Activated CD4-positive, CD25-positive, alpha-beta regulatory T cell (primary cell): Measurements from ENCODE around the gene DNM3.
"Not testable (repeated sequence)": the region's sequence is repeated elsewhere in the genome, so short reads cannot be mapped to it uniquely, and the experiment has no call there.

Source experiments
- DNase-seq, 4 experiments: peaks; one replicate each; lab custom pipeline; 2025; lab: John Stamatoyannopoulos, UW

DNM3 gene

DNA sequence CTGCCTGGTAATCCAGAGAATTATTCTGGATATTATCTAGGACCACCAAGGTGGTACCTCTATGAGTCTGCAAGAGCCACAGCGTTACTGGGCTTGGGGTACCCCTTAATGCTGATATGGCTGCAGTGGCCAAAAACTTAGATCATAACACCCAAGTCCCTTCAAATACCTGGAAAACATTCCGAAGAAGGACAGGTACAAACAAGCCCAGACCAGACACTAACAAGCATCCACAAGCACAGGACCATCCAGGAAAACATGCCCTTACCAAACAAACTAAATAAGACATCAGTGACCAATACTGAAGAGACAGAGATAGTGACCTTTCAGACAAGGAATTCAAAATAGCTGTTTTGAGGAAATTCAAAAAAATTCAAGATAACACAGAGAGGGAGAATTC, 582.0 kb downstream of the DNM3 start:
- DNase-seq: no peak

DNA sequence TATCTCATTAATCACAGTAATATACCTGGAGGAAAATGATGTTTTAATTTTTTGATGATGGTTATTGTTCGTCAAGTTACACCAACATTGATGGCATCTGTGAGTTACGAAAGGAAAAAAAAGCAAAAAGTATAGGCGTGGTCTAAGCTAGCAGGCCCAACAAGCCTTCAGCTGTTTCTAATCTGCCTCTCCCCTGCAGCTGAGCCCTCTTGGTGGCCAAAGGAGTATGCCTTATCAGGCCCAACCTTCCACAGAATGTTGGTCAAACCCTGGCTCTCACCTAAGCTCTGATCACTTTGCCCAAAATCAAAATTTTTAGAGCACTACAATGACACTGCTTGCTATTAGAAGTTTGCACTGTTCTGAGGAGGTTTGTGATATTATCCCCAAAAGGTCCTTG, 584.0 kb downstream of the DNM3 start:
- no peak for DNase-seq

GRCh38 chr1:172427191-172427590, 585.9 kb downstream of the DNM3 start:
- DNase-seq: no peak

GRCh38 chr1:172429331-172430127, 588.2 kb downstream of the DNM3 start:
- no peak for DNase-seq

- no peak for DNase-seq
Measured at GRCh38 chr1:172430128-172430454, 588.8 kb downstream of the DNM3 start.

GRCh38 chr1:172431204-172431603, 589.9 kb downstream of the DNM3 start:
- DNase-seq: no peak

DNA sequence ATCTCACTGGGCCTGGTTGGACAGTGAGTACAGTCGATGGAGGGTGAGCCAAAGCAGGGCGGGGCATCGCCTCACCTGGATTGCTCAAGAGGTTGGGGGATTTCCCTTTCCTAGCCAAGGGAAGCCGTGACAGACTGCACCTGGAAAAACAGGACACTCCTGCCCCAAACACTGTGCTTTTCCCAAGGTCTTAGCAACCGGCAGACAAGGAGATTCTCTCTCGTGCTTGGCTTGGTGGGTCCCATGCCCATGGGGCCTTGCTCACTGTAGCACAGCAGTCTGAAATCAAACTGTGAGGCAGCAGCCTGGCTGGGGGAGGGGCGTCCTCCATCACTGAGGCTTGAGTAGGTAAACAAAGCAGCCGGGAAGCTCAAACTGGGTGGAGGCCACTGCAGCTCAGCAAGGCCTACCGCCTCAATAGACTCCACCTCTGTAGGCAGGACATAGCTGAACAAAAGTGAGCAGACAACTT, 590.5 kb downstream of the DNM3 start:
- peak in 1 of 4 experiments; percentile 21 for DNase-seq

- DNase-seq: not testable (repeated sequence)
Measured at GRCh38 chr1:172437183-172437582, 595.9 kb downstream of the DNM3 start.

- no peak for DNase-seq
Measured at GRCh38 chr1:172442404-172442803, 601.1 kb downstream of the DNM3 start.

DNA sequence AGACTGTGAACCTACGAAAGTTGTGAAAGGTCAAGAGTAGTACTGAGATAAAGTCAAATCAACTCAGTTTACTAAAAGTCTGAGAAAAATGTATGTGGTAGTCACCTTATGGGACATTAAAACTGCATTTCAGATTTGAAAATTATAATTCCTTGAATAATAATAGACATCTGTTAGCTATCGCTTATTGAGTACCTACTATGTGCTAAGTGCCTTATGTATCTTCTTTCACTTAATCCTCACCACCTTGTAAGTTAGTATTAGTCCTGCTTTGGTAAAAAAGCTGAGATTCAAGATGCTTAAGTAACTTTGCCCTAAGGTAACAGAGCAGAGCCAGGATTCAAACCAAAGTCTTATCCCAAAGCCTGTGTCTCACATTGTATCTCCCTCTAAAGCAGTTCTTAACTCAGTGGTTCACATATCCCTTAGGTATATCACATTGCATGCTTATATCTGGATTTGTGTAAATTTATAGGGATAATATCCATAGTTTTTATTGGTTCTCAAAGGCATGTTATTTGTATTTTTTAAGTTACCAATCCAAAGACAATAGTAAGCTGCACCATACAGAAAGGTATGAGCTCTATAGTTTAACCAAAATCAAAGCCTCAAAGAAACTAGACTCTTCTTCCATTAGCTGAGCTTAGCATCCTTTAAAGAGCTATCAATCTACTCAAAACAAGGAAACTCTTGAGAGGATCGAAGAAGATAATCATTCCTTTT, 601.7 kb downstream of the DNM3 start:
- DNase-seq: no peak

DNA sequence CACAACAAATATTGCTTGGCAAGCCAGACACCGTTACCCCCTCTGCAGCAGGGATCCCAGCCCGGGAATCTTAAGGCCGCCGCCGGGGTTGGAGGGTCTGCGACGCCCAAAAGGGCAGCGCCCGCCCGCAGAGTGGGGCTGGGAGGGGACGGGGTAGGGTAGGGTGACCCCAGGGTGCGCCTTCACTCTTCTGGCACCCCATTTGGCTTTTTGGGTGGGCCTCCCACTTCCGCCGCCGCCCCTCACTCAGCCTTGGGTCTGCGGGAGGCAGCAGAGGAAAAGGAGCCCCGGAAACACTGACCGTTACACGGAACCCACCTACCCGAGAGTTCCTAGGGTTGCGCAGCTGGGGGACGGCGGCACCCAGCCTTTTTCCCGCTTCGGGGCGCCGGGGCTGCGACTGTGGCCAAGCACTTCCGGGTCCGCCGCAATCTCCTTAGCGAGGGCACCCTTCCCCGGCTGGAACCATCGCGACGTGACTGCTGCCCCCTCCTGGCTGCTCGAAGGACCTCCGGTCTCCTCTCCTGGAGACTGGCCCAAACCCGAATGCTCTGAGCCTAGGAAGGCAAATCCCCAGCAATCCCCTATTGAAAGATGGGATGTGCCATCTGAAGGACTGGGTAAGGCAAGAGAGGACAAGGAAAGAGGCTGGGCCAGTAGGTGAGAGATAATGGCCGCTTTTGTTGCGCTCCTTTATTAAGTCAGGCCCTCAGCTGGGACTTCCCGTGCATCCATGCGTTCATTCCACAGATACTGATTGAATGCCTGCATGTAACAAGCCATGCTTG, 602.6 kb downstream of the DNM3 start, which contains the start of gene PIGC:
Gene PIGC, minus strand, starts transcription at position 404 of the 788 bp plus-strand sequence. CDS start 1,447 bp downstream, outside the sequence.
- peak; percentile 82 to 85 (median 84) for DNase-seq

GRCh38 chr1:172446547-172446946, 605.2 kb downstream of the DNM3 start:
- no peak for DNase-seq

DNA sequence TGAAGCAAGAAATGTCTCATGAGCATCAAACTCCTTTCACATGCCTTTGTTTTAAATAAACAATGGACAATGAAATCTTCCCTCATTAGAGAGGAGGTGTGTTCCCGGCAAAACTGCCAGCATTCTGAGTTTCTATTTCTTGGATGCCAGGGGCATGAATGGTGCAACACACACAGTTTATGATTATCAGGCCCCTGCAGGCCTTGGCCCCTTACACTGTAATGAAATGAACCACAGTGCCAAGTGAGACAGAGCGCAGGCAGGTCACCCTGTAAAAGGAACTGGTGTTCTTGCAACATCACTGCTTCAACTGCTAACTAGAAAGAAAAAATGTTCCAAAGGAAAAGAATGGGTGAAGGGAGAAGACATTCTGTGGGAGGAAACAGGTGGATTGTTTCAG, 606.3 kb downstream of the DNM3 start:
- DNase-seq: no peak

- DNase-seq: no peak
Measured at GRCh38 chr1:172448995-172449584, 607.8 kb downstream of the DNM3 start.

DNA sequence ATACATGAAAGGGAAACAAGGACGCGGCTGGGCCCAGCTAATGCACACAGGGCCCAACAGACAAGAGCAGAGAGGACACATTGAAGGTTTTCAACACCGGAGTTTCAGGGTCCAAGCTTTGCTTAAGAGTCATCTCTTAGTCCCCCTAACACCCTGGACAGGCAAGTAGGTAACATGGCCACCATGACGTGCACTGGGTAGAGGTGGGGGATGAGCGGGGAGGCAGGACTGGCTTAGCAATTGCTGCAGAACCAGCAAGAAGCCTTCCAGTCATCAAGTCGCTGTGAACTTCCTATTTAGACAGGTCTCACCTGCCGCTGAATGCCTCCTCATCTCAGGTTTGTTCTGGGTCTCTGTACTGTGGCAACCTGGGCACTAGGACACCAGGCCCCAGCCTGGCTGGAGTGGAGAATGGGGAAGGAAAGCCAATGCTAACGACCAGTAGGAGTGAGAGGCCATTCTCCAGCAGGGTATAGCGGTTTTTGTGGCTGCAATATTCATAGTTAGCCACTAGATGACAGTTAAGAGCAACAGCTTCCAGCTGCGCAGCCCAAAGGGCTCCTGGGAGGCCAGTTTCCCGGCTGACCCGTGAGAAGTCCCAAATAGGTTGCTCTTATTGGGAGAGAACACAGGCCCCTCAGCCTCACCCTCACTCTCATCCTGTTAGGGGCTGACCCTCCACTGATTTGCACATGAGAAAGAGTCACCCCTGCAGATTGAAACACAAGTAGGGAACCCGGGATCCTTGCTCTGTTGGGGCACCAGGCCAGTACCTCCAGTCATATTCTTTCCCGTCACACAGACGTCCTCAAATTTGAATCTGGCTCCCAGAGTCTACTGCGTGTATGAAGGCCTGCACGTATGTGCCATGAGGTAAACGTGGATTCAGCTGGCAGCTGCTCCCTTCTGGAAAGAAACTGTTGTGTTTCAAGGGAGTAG, 608.6 kb downstream of the DNM3 start:
- DNase-seq: no peak

DNA sequence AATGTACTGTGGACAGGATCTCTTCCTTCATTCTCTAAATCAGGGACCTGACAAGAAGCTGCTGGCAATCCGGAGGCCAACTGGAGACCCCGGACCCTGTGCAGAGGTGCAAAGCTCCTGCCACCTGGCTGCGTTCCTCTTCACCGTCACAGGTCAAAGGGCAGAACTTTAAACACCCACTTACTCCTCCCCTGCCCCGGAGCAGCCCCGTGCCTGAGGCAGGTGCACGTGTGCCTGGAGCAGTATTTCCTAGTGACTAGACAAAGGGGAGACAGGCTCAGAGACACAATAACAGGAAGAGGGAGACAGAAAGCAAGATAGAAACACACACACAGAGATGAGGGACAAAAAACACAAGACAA, 609.2 kb downstream of the DNM3 start:
- DNase-seq: no peak

DNA sequence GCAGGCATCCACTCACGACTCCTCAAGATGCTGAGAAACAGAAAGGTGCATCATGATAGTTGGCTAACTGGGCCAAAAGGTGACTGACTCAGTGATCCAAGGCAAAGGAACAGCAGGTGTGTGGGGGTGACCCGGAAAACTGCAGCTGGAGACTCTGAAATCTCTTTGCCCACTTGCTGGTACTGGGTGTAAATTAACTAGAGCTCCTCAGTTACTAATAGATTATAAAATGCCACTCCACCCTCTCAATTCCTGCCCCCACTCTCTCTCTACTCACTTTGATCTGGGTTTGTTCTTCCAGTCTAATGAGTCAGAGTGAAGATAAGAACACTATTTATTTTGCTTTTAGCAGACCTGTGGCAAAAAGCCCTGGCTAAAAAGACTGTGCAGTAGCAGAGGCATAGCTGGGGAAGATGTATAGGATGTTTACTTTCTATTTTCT, 609.7 kb downstream of the DNM3 start:
- no peak for DNase-seq

DNA sequence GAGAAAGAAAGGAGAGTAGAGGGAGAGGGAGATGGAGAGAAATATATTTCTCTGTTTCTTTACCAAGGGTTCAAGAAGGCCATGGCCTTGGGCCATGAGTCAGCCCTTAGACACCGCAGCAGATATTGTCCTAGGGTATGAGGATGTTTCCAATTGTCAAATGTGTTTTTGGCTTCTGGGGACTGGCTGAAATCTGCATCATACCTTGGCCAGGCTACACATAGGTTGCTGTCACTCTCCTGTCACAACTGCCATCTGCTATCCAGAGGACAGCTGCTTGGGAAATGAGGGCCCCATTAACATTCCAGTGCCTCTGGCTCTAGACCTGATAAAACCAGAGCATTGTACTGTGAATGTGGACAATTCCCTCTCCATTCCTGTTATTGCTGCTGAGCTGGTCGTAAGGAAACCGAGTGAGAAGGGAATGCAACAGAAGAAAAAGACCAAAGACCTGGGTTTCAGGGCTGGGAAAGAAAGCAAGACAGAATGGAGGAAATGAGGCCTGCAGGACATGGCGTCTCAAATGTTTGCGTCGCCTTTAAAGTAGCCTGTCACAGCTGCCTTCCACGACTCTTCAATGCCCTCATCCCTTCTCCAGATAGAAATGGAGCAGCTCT, 611.3 kb downstream of the DNM3 start:
- no peak for DNase-seq

GRCh38 chr1:172453153-172453545, 611.9 kb downstream of the DNM3 start:
- no peak for DNase-seq

DNA sequence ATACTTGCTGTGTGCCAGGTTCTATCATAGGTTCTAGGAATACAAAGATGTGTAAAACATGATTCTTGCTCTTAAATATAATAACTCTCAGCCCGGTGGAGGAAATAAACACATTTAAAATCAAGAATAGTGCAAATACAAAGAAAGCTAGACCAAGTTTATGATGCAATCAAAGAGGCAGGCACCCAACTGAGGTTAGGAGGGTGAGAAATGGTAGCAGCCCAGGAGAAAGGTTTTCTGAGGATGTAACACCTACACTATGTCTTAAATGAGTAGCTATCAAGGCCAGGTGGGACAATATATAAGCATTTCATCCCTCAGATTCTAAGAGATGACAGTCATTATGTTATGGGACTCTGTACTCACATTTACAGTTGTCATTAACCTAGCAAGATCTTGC, 612.3 kb downstream of the DNM3 start:
- no peak for DNase-seq

GRCh38 chr1:172455451-172455850, 614.2 kb downstream of the DNM3 start:
- DNase-seq: no peak
